Endothelial cell of umbilical vein (primary cell): ENCODE measurements around the gene MIA. TPM values are rescaled to one million over a fixed set of nuclear protein-coding genes. Genes with fewer than 3 reads are reported as not detected.
"Not testable (repeated sequence)": the region's sequence is repeated elsewhere in the genome, so short reads cannot be mapped to it uniquely, and the experiment has no call there.

Source experiments
- BruUV-seq: library from RNA; stranded (reverse); fragments of 400-500 nt; replicated peaks from 2 replicates; lab custom pipeline; 2021; lab: Mats Ljungman, UMichigan
- CTCF ChIA-PET: fragments of 300-600, 350-600 bp; sonication (Branson Sonifier 250); formaldehyde crosslinking; loops from one replicate; lab custom pipeline; 2021; ENCODE audit warnings: antibody characterized with exemption, inconsistent platforms; lab: Charles Lee
- POLR2A ChIA-PET: fragments of 300-600, 350-600 bp; sonication (Branson Sonifier 250); formaldehyde crosslinking; loops from one replicate; lab custom pipeline; 2021; ENCODE audit warnings: antibody characterized with exemption, inconsistent platforms; lab: Charles Lee
- DNase-seq: peaks from one replicate; pipeline ENCODE4 v3.0.0-alpha.2; 2011; ENCODE audit warnings: low read depth, low spot score
- FAIRE-seq: peaks from 2 replicates; lab custom pipeline; 2011; peaks lifted over from hg19 to GRCh38; lab: Jason Lieb, UNC
- H2AFZ ChIP-seq: 2 replicates; pipeline ENCODE4 v1.6.0; 2012; ENCODE audit warnings: low read depth, low read length, control low read depth, inconsistent platforms
- H3K27ac ChIP-seq: 2 replicates; pipeline ENCODE4 v1.5.1; 2011; ENCODE audit warnings: low read depth, mild to moderate bottlenecking, control low read depth, low read length, moderate library complexity; ENCODE audit not compliant: insufficient read depth
- H3K27me3 ChIP-seq, 2 experiments: 2 replicates each; pipeline versions ENCODE4 v1.6.0 to v1.6.1; 2011; ENCODE audit warnings: low read length in 2 of 2, mixed read lengths in 1 of 2; ENCODE audit not compliant: control insufficient read depth in 2 of 2, insufficient read depth in 2 of 2
- H3K36me3 ChIP-seq, 2 experiments: 2 replicates in 1 of 2; 3 replicates in 1 of 2; pipeline ENCODE4 v1.5.1; 2011; ENCODE audit warnings: low read length in 2 of 2, mild to moderate bottlenecking in 1 of 2, moderate library complexity in 1 of 2; ENCODE audit not compliant: control insufficient read depth in 2 of 2, insufficient read depth in 2 of 2; ENCODE audit errors: extremely low read depth in 1 of 2
- H3K4me1 ChIP-seq: 3 replicates; pipeline ENCODE4 v1.5.1; 2011; ENCODE audit warnings: mild to moderate bottlenecking, low read length; ENCODE audit not compliant: control insufficient read depth, insufficient read depth; ENCODE audit errors: extremely low read depth
- H3K4me2 ChIP-seq: 2 replicates; pipeline ENCODE4 v1.6.1; 2011; ENCODE audit warnings: low read length, control low read depth, mixed read lengths; ENCODE audit not compliant: insufficient read depth
- H3K4me3 ChIP-seq, 3 experiments: fragments of 200-600 bp in 1 of 3; sonication (generic), shearing (Covaris generic) in 1 of 3; replicated peaks in 1 of 3; 2 replicates each; pipeline ENCODE4 v1.5.1; 2011 to 2016; ENCODE audit warnings: control low read depth in 3 of 3, low read length in 3 of 3, mild to moderate bottlenecking in 2 of 3, inconsistent platforms in 1 of 3, low read depth in 1 of 3, moderate library complexity in 1 of 3; ENCODE audit not compliant: insufficient read depth in 1 of 3
- H3K79me2 ChIP-seq: 2 replicates; pipeline ENCODE4 v1.6.0; 2012; ENCODE audit warnings: low read length, inconsistent platforms; ENCODE audit not compliant: control insufficient read depth, insufficient read depth
- H3K9ac ChIP-seq: replicated peaks from 2 replicates; pipeline ENCODE3; 2011; ENCODE audit warnings: low read length, control low read depth; ENCODE audit not compliant: insufficient read depth; ENCODE audit errors: extremely low read depth
- H3K9me1 ChIP-seq: replicated peaks from 3 replicates; pipeline ENCODE4 v1.6.0; 2011; ENCODE audit warnings: mild to moderate bottlenecking, low read length; ENCODE audit not compliant: control insufficient read depth, insufficient read depth; ENCODE audit errors: extremely low read depth
- H3K9me3 ChIP-seq: replicated peaks from 2 replicates; pipeline ENCODE4 v1.5.1; 2012; ENCODE audit warnings: low read length, inconsistent platforms; ENCODE audit not compliant: control insufficient read depth, insufficient read depth
- H4K20me1 ChIP-seq: replicated peaks from 2 replicates; pipeline ENCODE3; 2011; ENCODE audit warnings: mild to moderate bottlenecking, low read length; ENCODE audit not compliant: control insufficient read depth, insufficient read depth; ENCODE audit errors: extremely low read depth
- CTCF ChIP-seq, 2 donors: IDR thresholded peaks; 1 replicate in 1 of 2; 2 replicates in 1 of 2; pipeline ENCODE4 v1.5.1; 2011; ENCODE audit warnings: low read length in 2 of 2, mild to moderate bottlenecking in 2 of 2, moderate library complexity in 2 of 2, control low read depth in 1 of 2, inconsistent platforms in 1 of 2, low read depth in 1 of 2; ENCODE audit not compliant: insufficient read depth in 1 of 2; ENCODE audit errors: extremely low read depth in 1 of 2
- dilution Hi-C: fragments of 300-500 bp; cut with MboI; formaldehyde crosslinking; loops from one replicate; pipeline ENCODE4 v1.15.0; 2019; ENCODE audit warnings: low sequenced_read_pairs; ENCODE audit not compliant: extremely low pct_ligation_motif_present
- intact Hi-C: fragments of 100-400 bp; cut with micrococcal nuclease; formaldehyde crosslinking; loops from one replicate; pipeline ENCODE4 v1.10.0; 2022
- polyA plus RNA-seq, 4 experiments: library from polyadenylated mRNA; depleted of rRNA in 3 of 4; stranded (reverse) in 3 of 4; unstranded in 1 of 4; fragments of >200 nt; gene quantifications; 2 replicates each; pipeline versions ENCODE4 v1.2.1 to v1.2.3, GENCODE V29; 2011 to 2012; ENCODE audit warnings: missing spikeins in 1 of 4
- total RNA-seq: library from RNA; stranded (reverse); gene quantifications from 2 replicates; pipeline ENCODE4 v1.2.3, GENCODE V29; 2021

MIA gene
- total and polyA plus RNA-seq, 2 donors (not counting 3 experiments of a cell fraction or from before 2014, with no cell fraction given): 0.32 TPM; not detected in 1

GRCh38 chr19:40818480-40819399 lies 43.4 kb downstream of the MIA start:
- CTCF ChIA-PET: interaction anchor here (0.8 to 2.8 kb wide), 13 partner anchors 8 to 173 kb away, joined by 3 to 64 read pairs (median 5); partner anchors contain the start of genes COQ8B, EGLN2, ITPKC and RAB4B
- H3K27me3 ChIP-seq, H3K9ac ChIP-seq, BruUV-seq, H4K20me1 ChIP-seq, H3K79me2 ChIP-seq, H3K27ac ChIP-seq, H3K36me3 ChIP-seq, H3K9me1 ChIP-seq, dilution Hi-C loops, POLR2A ChIA-PET, H3K9me3 ChIP-seq, H3K4me1 ChIP-seq, H3K4me3 ChIP-seq, DNase-seq: not testable (repeated sequence)
- H2AFZ ChIP-seq: peak overlapping the region; percentile 87
- H3K4me2 ChIP-seq: peak overlapping the region; percentile 53
- intact Hi-C loops: loop anchor here (1.0 to 5.0 kb wide), 2 partner anchors 155 to 309 kb away; no protein-coding TSS in a partner anchor
- peak; percentile 89 for FAIRE-seq
- TF ChIP-seq CTCF (IDR thresholded peaks at IDR 0.05; ENCODE audit: extremely low read depth in 1 of 2, insufficient read depth in 1 of 2, low read depth in 1 of 2, low read length in 2 of 2): peak; percentile 16 to 38
